Stimulated activated naive B cell treated with anti-CD40 and anti-IgM and Interleukin-4, amounts not matched to agents 10 μg/mL and 1 μg/mL and 100 μg/mL, for 72 hours (primary cell): ENCODE data around the gene LIN7A.
"Not testable (repeated sequence)": the region's sequence is repeated elsewhere in the genome, so short reads cannot be mapped to it uniquely, and the experiment has no call there.

Source experiments
- ATAC-seq, 2 donors: fragments of 150-1000 bp; cut with Tn5 transposase; replicated peaks; 2 replicates each; pipeline ENCODE4 v1.10.0; 2021; ENCODE audit warnings: moderate library complexity in 1 of 2
- DNase-seq: peaks from one replicate; pipeline ENCODE4 v3.0.0; 2021
- H3K27ac Mint-ChIP-seq: one replicate; pipeline ENCODE4 v1.8.0; 2022; ENCODE audit warnings: mild to moderate bottlenecking, mixed read lengths
- H3K27me3 Mint-ChIP-seq, 2 donors: one replicate each; pipeline ENCODE4 v1.8.0; 2022; ENCODE audit warnings: mixed read lengths in 2 of 2
- H3K36me3 Mint-ChIP-seq, 2 donors: one replicate each; pipeline ENCODE4 v1.8.0; 2022; ENCODE audit warnings: mixed read lengths in 2 of 2, mild to moderate bottlenecking in 1 of 2
- H3K4me1 Mint-ChIP-seq, 2 donors: one replicate each; pipeline ENCODE4 v1.8.0; 2022; ENCODE audit warnings: mixed read lengths in 2 of 2, mild to moderate bottlenecking in 1 of 2
- H3K4me3 Mint-ChIP-seq, 2 donors: one replicate each; pipeline ENCODE4 v1.8.0; 2022; ENCODE audit warnings: mild to moderate bottlenecking in 2 of 2, mixed read lengths in 2 of 2, moderate library complexity in 1 of 2
- H3K9me3 Mint-ChIP-seq, 2 donors: one replicate each; pipeline ENCODE4 v1.8.0; 2022; ENCODE audit warnings: mixed read lengths in 2 of 2, mild to moderate bottlenecking in 1 of 2

The LIN7A gene

DNA sequence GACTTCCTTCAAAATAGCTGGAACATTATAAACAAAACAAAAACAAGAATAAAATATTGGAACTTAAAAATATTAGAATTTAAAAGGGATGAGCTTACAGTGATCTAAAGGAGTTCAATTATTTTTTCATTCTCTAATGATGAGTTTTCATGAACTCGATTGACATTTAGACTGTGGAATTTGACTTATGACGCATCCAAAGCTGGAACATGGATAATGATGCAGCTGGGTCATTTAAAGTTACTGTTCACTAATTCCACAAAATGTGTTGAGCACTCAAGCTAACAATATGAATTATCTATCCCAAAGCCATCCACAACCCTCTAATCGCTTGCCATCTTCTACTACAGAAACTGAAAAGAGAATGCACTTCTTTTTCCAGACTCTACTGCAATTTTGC, 42.5 kb downstream of the LIN7A start:
- peaks cover 10 to 18% of the 10 kb centered on the region in 2 donors for H3K9me3 Mint-ChIP-seq
- no peaks in the 10 kb centered on the region for H3K36me3 Mint-ChIP-seq
- no peak for ATAC-seq
- no peaks in the 10 kb centered on the region for H3K27me3 Mint-ChIP-seq
- no peak for DNase-seq
- no peaks in the 10 kb centered on the region for H3K4me1 Mint-ChIP-seq
- H3K27ac Mint-ChIP-seq: no peak overlapping the region
- no peak overlapping the region for H3K4me3 Mint-ChIP-seq

GRCh38 chr12:80894179-80894578, 43.6 kb downstream of the LIN7A start:
- Mint-ChIP-seq H3K27me3 (no peaks in the 10 kb centered on the region), H3K9me3 (peaks cover 6 to 10% of the 10 kb centered on the region in 2 donors), H3K4me3 (no peak overlapping the region), H3K36me3 (no peaks in the 10 kb centered on the region), H3K4me1 (no peaks in the 10 kb centered on the region), H3K27ac (no peak overlapping the region)
- ATAC-seq (no peak), DNase-seq (no peak)

GRCh38 chr12:80892597-80893445, 44.9 kb downstream of the LIN7A start:
- Mint-ChIP-seq H3K9me3 (peaks cover 6 to 8% of the 10 kb centered on the region in 2 donors), H3K4me3 (no peak overlapping the region), H3K27me3 (no peaks in the 10 kb centered on the region), H3K36me3 (no peaks in the 10 kb centered on the region), H3K27ac (no peak overlapping the region), H3K4me1 (no peaks in the 10 kb centered on the region)
- no peak for DNase-seq
- no peak for ATAC-seq

DNA sequence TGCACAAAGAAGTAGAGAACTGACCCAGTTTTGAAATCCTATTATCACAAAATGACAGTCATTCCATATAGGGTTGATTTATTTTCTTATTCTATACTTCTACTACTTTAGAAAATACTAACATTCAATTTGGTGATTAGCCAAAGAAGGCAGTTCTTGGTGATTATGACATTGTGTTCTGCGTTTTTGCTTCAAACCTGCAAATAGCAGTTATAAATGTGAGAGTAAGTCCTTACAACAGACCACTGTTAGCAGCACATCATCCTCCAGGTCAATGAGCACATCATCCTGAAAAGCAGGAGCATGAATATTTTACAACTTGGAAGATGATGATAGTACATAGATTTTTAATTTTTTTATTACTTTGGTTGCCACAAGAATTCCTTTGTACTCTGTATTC, 53.1 kb downstream of the LIN7A start:
- no peak overlapping the region for H3K4me3 Mint-ChIP-seq
- H3K27ac Mint-ChIP-seq: no peak overlapping the region
- DNase-seq: no peak
- no peaks in the 10 kb centered on the region for H3K4me1 Mint-ChIP-seq
- H3K9me3 Mint-ChIP-seq: peaks cover 3 to 4% of the 10 kb centered on the region in 2 donors
- H3K36me3 Mint-ChIP-seq: no peaks in the 10 kb centered on the region
- no peak for ATAC-seq
- H3K27me3 Mint-ChIP-seq: no peaks in the 10 kb centered on the region

DNA sequence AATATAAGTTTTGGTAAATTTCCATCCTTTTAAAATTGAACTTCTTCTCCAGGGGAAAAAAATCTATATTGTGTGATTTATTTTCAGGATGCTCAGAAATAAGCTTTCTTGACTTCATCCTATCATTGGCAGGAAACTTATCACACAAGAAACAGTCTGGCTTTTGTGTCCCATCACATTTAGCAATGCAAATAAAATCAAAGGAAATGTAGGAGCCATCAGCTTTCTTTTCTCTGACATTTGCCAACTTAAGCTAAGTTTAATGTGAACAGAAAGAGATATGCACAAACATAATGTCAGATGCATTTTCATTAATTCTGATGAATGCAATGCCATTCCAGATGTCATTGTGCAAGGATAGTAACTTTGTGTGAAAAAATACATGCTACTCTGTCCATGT, 56.6 kb downstream of the LIN7A start:
- ATAC-seq: no peak
- no peak for DNase-seq
- Mint-ChIP-seq H3K4me1 (no peaks in the 10 kb centered on the region), H3K9me3 (peaks cover 2 to 4% of the 10 kb centered on the region in 2 donors), H3K4me3 (no peak overlapping the region), H3K27me3 (no peaks in the 10 kb centered on the region), H3K36me3 (no peaks in the 10 kb centered on the region), H3K27ac (no peak overlapping the region)

DNA sequence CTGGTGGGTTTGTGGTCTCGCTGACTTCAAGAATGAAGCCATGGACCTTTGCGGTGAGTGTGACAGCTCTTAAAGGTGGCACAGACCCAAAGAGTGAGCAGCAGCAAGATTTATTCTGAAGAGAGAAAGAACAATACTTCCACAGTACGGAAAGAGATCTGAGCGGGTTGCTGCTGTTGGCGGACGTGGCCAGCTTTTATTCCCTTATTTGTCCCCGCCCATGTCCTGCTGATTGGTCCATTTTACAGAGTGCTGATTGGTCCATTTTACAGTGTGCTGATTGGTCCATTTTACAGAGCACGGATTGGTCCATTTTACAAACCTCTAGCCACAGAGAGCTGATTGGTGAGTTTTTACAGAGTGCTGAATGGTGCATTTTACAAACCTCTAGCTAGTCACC, 59.3 kb downstream of the LIN7A start:
- H3K4me1 Mint-ChIP-seq, H3K36me3 Mint-ChIP-seq, DNase-seq, H3K9me3 Mint-ChIP-seq, H3K4me3 Mint-ChIP-seq, H3K27me3 Mint-ChIP-seq, H3K27ac Mint-ChIP-seq, ATAC-seq: not testable (repeated sequence)

DNA sequence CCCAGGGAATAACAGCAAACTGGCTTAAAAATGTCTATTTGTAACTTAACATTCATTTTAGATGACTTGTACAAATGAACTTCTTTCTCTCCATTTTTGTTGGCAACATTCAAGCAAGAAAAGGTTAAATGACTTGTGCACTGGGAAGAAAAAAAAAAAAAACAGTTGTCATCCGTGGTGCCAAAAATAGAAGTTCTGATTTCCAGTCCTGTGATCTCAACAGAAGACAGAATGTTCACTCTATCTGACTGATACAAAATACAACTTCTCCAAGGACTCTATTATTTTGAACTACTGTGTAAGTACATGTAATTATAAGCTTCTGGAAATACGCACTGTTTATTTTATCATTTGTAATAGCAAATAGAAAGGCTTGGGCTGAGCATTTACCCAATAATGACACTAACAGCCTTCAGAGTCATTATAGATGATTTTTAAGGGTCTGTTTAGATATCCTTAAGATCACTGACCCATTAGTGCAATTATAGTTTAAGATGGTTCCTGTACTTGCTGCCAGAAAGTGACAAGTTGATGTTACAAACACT, 59.9 kb downstream of the LIN7A start:
- no peak for DNase-seq
- Mint-ChIP-seq H3K27ac (no peak overlapping the region), H3K4me3 (no peak overlapping the region), H3K36me3 (no peaks in the 10 kb centered on the region), H3K9me3 (peaks cover 2 to 5% of the 10 kb centered on the region in 2 donors), H3K4me1 (no peaks in the 10 kb centered on the region), H3K27me3 (no peaks in the 10 kb centered on the region)
- no peak for ATAC-seq

- ATAC-seq (no peak), DNase-seq (no peak)
- Mint-ChIP-seq H3K27me3 (no peaks in the 10 kb centered on the region), H3K4me3 (no peak overlapping the region), H3K27ac (no peak overlapping the region), H3K9me3 (peaks cover 3 to 4% of the 10 kb centered on the region in 2 donors), H3K4me1 (no peaks in the 10 kb centered on the region), H3K36me3 (no peaks in the 10 kb centered on the region)
These were observed 65.7 kb downstream of the LIN7A start for GRCh38 chr12:80872053-80872452.

DNA sequence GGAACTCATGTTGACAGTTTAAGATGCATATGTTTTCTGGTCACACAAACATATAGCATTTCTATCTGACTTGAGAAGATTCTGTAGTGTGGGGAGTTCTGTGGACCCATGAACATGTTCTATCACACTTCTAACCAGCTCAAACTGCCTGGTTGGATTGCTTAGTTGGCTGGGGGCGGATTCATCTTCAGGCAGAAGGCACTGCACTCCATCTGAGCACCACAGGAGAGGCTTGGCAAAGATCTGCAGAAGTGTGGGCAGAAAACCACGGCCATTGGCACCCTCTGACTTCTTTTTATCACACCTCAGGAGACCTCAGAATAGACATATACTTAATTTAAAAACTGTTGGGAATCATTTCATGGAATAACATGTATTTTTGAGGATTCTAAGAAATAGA, 68.5 kb downstream of the LIN7A start:
- ATAC-seq (no peak), DNase-seq (no peak)
- H3K4me3 Mint-ChIP-seq: no peak overlapping the region
- no peaks in the 10 kb centered on the region for H3K4me1 Mint-ChIP-seq
- no peaks in the 10 kb centered on the region for H3K27me3 Mint-ChIP-seq
- H3K9me3 Mint-ChIP-seq: peaks cover 0 to 4% of the 10 kb centered on the region in 2 donors
- no peaks in the 10 kb centered on the region for H3K36me3 Mint-ChIP-seq
- H3K27ac Mint-ChIP-seq: no peak overlapping the region

- no peak overlapping the region for H3K4me3 Mint-ChIP-seq
- H3K9me3 Mint-ChIP-seq: peaks cover 0 to 4% of the 10 kb centered on the region in 2 donors
- H3K27me3 Mint-ChIP-seq: no peaks in the 10 kb centered on the region
- DNase-seq (no peak), ATAC-seq (no peak)
- H3K27ac Mint-ChIP-seq: no peak overlapping the region
- no peaks in the 10 kb centered on the region for H3K4me1 Mint-ChIP-seq
- H3K36me3 Mint-ChIP-seq: no peaks in the 10 kb centered on the region
These were observed 69.2 kb downstream of the LIN7A start for GRCh38 chr12:80868576-80868975.

DNA sequence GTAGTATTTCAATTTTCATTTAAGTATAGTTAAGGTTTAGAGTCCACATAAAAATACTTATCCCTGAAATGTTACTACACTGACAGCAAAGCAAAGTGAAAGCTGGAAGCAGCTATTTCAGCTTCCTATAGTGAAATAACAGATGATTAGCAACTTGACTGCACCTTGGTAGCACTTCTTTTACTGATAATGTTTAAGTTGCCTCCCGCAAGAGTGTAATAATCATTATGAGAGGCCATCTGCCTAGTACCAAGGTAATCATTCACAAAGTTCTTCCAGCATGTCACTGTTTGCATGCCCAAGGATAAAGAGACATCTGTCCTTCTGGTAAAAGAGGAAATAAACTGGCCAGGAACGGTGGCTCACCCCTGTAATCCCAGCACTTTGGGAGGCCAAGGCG, 69.8 kb downstream of the LIN7A start:
- Mint-ChIP-seq H3K27me3 (no peaks in the 10 kb centered on the region), H3K27ac (no peak overlapping the region), H3K4me3 (no peak overlapping the region), H3K9me3 (peaks cover 0 to 4% of the 10 kb centered on the region in 2 donors), H3K36me3 (no peaks in the 10 kb centered on the region), H3K4me1 (no peaks in the 10 kb centered on the region)
- DNase-seq (no peak), ATAC-seq (no peak)

DNA sequence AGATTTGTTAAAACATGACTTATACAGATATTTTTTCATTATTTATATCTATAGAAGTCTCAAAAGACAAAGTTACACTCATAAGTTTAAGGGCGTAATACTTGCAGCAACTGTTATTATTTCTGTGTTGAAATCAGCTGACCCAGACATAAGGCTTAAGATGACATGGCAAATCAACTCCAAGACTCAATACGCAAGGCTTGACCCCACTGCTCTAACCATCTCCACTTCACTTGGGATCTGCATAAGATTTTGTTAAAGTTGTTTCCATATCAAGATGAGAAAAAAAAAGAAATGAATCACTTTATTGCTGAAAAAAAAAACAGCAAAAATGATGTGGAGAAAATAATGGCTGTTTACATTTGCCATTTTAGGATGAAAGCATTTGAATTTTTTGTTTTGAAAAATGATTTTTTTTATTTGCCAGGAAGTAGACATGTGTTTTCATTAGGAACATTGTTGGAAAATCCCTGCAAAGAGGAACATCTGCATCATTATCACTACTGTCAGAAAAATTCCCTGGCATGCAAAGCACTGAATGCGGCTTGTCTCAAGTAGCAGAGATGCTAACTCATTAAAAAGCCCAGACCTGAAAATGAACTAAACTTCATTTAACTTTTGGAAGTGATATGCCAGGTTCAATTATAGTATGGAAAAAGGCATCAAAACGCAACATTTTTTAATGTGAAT, 73.5 kb downstream of the LIN7A start:
- ATAC-seq: no peak
- no peak overlapping the region for H3K4me3 Mint-ChIP-seq
- no peak overlapping the region for H3K27ac Mint-ChIP-seq
- DNase-seq: no peak
- H3K27me3 Mint-ChIP-seq: no peaks in the 10 kb centered on the region
- peaks cover 0 to 6% of the 10 kb centered on the region in 2 donors for H3K9me3 Mint-ChIP-seq
- H3K36me3 Mint-ChIP-seq: no peaks in the 10 kb centered on the region
- H3K4me1 Mint-ChIP-seq: no peaks in the 10 kb centered on the region

GRCh38 chr12:80862531-80862930, 75.2 kb downstream of the LIN7A start:
- DNase-seq (no peak), ATAC-seq (no peak)
- no peaks in the 10 kb centered on the region for H3K4me1 Mint-ChIP-seq
- no peak overlapping the region for H3K4me3 Mint-ChIP-seq
- H3K27ac Mint-ChIP-seq: no peak overlapping the region
- no peaks in the 10 kb centered on the region for H3K36me3 Mint-ChIP-seq
- peaks cover 0 to 8% of the 10 kb centered on the region in 2 donors for H3K9me3 Mint-ChIP-seq
- H3K27me3 Mint-ChIP-seq: no peaks in the 10 kb centered on the region

DNA sequence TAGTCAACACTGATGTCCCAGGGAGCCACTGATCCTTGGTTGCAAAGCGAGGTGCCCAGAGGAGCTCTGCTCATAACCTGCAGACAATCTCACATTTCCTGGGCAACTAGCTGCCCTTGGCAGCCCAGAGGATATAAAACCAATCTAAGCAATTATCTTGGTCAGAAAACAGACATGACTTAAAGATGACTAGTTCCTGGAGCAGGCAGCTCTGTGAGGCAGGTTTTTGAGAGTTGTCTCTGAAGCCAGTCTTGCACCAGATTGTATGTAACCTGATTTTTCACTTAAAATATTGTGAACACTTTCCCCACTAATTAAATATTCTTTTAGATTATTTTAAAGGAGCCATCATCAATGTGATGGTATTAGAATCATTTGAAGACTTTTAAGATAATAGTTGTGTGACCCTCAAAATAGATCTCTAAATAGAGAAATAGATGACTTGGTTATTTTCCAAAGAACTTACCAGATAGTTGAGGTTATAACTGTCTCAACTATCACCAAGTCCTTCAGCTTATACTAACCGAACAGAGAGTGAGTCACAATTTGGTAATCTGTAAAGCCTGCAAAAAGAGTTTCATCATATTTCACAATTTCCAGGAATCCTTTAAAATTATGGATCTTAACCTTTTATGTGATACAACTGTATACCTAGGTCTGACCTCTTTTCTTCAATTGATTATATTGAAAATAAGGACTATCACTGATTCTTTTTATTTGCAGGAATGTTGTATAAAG, 75.9 kb downstream of the LIN7A start:
- Mint-ChIP-seq H3K4me3 (no peak overlapping the region), H3K4me1 (no peaks in the 10 kb centered on the region), H3K36me3 (no peaks in the 10 kb centered on the region), H3K27ac (no peak overlapping the region), H3K27me3 (no peaks in the 10 kb centered on the region), H3K9me3 (peaks cover 0 to 5% of the 10 kb centered on the region in 2 donors)
- ATAC-seq (no peak), DNase-seq (no peak)
